ENCODE measurements around the gene HUNK.

- TF ChIP-seq EZH2 (IDR thresholded peaks at IDR 0.05; ENCODE audit: insufficient read depth, poor library complexity, severe bottlenecking) (no peak), EZH2phosphoT487 (IDR thresholded peaks at IDR 0.05; ENCODE audit: insufficient read depth, low read depth) (no peak)
Observed at GRCh38 chr21:31974454-31974985, 101.7 kb downstream of the HUNK start.
